ENCODE results near the gene MYH9.

DNA sequence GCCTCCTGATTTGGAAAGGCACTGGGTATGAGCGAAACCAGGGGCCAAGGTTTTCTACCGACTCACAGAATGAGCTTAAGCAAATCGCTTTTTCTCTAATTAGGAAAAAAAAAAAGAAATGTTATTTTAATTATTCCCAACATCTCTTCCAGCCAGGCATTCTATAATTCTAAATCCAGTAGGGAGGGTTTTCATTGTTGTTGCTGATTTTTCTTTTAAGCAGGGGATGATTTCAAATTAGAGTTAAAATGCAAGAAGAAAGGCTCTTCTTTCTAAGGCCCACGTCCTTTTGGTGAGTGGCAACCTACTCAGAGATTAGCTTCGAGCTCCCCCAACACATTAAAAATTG lies 8.9 kb downstream of the MYH9 start:
- TF ChIP-seq CTCF (IDR thresholded peaks at IDR 0.05; ENCODE audit: low read length) = no peak
- no peak for TF ChIP-seq EZH2 (optimal IDR thresholded peaks at IDR 0.05; ENCODE audit: low read depth, low read length)
